GM18517 (cell line): ENCODE results near the gene FRS3.
"Not testable (repeated sequence)": the region's sequence is repeated elsewhere in the genome, so short reads cannot be mapped to it uniquely, and the experiment has no call there.

Experiments
- ATAC-seq: cut with Tn5 transposase; IDR thresholded peaks from one replicate; pipeline ENCODE4 v1.9.1; 2021; ENCODE audit warnings: mild to moderate bottlenecking, moderate library complexity; ENCODE audit not compliant: unreplicated experiment

Gene FRS3

DNA sequence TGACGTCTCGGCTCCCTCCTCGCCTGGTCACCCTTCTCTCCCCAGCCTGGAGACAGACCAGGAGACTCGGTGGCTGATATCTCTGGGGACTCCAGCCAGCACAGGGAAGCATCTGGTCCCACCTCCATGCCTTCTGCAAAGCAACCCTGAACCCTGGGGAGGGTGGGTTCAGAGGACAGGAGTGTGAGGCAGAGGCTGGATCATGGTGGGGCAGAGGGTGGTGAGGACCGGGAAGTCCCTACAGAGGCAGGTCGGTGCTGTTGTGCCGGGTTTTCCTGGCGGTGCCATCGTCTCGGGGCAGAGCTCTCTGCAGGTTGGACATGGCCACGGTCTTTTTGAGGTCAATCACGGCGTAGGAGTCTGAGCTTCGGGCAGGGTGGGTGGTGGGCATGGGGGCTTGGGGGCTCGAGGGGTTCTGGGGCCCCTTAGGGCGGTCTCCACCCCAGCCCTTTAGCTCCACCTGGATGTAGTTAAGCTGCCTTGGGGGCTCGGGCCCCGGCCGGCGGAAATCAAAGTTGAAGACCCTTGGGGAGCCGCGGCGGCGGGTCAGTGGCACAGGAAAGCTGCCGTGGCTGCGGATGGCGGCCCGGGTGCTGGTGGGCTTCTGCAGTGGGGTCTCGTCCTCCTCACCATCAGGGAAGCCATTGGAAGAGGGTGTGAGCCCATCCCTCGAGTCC lies 9.2 kb downstream of the FRS3 start:
- ATAC-seq, result no peak

DNA sequence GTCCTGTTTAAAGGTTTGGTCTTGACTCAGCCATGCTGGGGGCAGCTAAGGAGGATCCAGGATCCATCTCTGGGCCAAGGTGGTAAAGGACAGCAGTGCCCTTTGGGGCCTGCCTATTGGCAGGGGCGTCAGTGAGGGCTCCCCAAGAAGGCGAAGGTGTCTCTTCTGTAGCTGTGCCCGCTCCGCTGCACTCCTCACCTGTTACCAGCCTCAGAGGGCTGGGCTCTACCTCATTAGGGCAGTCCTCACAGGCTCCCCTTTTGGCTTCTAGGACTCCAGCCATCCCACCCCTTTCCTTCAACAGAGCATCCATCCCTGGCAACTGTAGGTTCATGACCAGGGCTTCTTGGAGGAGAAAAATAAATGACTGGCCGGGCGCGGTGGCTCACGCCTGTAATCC lies 10.3 kb downstream of the FRS3 start:
- ATAC-seq, result no peak

DNA sequence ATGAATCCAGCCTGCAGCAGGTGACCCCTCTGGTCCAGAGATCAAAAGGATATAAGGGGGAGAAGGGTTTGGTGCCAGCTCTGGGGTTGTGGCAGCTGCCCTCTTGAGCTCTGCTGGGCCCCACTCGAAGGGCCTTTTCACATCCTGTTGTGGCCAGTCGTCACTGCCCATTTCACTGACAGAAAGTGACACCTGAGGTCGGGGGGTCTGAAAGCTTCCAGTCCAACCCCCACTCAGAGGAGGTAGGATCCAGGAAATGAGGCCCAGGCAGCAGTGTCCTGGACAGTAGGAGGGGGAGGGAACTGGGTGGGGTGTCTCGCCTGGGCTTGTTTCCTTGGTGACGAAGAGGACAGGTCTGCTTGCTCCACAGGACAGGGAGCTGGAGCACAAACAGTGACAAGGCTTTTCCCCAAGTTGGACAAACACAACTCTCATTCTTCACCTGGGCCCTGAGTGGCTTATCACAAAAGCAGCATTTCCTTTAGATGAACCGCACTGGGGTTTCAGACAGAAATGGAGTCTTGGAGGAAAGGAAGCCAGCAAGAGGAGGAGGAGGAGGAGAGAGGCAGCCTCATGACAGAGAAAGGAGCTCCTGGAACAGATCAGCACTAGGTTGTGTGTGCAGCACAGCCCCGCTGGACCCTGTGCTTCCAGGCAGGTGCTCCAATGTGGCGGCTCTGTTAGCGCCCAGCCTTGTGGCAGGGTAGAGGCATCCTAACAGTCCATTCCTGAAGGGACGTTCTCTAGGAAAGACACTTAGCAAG lies 11.0 kb downstream of the FRS3 start:
- ATAC-seq, result no peak

DNA sequence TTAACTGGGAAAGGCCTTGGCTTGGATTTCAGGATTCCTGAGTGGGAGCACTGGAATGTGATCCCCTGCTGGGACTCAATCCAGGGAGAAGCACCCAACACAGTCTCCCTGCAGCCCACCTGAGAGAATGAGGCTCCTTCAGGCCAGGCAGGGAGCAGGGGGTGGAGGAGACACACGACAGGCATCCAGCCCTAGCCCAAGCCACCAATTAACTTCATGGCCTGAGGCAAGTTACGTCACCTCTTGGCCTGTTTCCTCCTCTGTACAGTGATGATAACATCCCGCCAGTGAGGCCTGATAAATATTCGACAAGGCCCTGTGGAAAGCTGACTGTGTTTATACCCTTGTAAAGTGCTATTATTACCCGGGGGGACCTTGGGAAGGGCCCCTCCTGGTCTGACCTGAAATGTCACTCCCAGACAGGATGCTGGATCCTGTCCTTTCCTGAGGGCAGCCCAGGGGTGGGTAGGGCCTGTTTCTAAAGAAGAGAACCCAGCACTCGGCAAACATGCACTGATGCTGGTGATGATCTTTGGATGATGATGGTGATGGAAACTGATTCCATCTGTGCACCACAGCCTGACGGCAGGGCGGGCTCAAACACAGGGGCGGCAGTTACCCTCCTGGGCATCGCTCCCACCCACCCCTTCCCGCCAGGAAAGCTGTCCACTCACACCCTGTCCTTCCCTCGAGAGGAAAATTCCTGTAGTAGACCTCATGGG lies 12.4 kb downstream of the FRS3 start:
- no peak for ATAC-seq

DNA sequence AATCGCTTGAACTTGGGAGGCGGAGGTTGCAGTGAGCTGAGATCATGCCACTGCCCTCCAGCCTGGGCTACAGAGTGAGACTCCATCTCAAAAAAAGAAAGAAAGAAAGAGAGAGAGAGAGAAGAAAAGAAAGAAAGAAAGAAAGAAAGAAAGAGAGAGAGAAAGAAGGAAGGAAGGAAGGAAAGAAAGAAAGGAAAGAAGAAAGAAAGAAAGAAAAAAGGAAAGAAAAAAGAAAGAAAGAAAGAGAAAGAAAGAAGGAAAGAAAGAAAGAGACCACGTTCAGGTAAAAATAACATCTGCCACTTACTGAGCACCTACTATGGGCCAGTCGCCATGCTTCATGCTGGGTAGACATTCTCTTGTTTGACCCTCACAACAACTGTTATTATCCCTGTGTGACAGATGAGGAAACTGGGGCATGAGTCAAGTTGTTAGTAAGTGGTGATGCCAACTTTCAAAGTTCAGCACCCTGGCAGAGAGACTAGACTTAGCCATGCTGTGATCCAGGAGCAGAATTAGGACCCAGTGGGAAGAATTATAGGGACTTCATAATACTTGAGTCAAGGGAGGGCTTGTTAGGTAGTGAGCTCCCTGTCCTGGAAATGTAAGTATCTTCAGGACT lies 13.5 kb downstream of the FRS3 start:
- ATAC-seq, result not testable (repeated sequence)

DNA sequence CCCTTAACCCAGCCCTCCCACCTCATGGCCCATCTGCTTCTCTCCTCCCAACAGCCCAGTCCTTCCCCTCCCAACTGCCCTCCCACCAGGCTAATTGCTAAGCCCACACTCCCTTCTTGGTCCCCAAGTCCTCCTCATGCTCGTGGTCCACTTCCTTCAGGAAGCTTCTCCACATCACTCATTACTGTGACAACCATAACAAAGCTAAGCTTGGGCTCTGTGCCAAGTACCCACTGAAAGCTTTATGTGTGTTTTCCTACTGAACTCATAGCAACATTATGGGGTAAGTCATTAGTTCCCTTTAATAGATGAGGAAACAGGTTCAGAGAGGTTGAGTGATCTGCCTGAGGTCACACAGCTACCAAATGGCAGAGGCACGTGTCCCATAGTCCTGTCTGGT lies 16.2 kb downstream of the FRS3 start:
- ATAC-seq, result no peak

DNA sequence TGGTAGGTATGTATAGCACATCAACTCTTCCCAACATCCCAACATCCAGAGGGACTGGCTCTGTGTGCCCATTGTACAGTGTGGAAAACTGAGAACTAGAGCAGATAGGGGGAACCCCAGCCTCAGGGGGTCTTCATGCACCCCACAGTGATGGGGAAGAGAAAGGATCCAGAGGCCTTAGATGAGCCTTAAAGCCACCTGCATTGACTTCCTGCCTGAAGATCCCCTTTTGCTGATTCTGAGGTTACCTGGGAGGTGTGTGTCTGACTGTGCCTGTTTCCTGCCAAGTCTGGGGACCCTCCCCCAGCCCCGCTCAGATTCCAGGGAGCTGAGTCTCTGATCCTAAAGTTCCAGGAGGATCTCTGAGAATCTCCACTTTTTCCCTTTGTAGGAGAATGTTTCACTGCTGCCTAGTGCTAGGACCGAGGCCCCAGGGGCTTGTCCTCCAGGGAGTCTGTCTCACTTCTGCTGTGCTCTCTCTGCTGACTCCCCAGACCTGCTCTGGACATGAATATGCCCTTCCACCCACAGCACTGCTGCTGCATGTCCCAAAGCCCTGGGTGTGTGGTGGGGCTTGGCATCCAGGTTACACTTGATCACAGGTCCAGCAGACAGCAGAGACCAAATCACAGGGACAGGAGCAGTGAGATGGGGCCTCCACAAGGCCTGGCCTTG lies 19.7 kb downstream of the FRS3 start:
- no peak for ATAC-seq

DNA sequence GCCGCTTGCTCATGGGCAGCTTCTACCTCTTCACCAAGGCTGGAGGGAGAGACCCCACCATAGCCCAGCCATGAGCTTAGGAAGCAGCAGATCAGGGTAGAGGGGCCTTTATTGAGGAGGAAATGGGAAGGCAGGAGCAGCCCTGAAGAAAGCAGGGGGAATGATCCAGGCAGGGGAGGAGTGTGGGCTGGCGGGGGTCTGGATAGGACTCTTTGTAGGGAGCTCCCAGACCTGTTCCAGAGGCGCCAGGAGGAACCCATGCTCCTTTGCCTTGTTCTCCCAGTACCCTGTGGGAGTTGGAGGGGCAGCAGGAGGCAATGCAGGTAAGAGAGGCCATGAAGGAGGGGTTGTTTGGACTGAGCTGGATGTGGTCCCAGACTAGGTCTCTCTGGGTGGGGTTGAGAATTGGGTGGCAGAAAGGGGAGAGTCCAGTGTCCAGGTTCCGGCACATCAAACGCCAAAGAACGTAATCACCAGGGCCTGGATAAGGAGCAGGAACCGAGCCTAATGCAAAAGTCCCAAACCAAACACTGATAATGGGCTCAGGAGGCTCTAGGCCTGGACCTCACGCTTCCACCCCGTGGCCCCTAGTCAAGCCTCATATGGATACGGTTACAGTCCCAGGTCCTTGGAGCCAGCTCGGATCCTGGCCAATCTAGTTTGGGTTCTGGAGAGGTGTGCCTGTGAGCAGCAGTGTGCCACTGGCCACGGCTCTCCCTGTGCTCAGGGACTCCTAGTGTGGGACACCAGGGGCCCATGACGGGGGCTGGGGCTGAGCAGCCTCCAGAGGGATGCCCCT lies 20.4 kb downstream of the FRS3 start:
- no peak for ATAC-seq

DNA sequence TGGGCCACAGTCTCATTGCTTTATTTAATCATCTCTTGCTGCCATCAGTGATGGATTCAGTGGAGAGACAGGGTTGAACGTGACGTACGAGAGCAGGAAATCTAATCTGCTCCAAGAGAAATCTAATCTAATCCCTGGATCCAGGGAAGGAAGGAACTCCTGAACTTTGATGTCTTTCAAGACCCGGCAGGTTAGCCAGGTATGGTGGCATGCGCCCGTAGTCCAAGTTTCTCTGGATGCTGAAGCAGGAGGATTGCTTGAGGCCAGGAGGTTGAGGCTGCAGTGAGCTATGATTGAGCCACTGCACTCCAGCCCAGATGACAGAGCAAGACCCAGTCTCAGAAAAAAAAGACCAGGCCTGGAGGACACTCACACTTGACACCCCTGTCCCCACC lies 21.1 kb downstream of the FRS3 start:
- ATAC-seq, result no peak

DNA sequence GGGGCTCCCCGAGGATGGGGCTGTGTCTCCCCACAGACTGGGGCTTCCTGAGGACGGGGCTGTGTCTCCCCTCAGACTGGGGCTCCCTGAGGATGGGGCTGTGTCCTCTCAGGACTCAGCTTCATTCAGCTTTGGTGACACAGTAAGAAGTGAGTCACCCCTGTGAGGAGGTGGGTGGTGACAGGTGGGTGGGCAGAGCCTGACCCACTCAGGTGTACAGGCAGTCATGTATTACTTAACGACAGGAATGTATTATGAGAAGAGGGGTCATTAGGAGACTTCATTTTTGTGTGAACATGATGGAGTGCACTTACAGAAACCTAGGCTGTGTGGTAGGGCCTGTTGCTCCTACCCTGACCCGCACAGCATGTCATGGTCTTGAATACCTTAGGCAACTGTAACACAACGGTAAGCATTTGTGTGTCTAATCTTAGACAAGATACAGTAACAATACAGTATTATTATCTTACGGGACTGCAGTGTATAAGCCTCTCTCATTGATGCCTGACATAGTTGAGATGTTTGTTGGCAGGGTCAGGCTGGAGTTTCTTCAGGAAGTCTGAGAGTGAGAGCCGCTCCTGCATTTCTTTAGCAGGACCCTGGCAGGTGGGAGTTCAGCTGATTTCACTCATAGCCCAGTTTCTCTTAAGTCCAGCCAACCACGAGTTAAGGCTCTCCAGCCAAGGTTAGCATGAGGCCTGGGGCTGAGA lies 21.6 kb downstream of the FRS3 start:
- no peak for ATAC-seq

DNA sequence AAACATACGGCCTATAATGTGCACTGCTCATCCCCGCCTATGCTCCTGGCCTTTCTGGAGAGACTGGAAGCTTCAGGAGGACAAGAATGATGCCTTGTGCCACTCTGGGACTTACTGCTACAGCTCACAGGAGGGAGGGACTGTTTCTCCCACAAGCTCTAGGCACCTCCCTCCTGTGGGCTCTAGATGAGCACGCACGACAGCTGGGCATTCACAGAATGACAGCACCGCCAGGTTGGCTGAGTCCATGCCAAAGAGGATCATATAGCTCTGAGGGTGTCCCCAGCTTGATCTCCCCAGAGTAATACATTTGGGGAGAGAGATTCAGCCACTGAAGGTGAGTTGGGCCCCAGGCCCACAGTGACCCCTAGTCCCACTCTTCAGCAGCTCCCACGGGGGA lies 22.4 kb downstream of the FRS3 start:
- no peak for ATAC-seq

DNA sequence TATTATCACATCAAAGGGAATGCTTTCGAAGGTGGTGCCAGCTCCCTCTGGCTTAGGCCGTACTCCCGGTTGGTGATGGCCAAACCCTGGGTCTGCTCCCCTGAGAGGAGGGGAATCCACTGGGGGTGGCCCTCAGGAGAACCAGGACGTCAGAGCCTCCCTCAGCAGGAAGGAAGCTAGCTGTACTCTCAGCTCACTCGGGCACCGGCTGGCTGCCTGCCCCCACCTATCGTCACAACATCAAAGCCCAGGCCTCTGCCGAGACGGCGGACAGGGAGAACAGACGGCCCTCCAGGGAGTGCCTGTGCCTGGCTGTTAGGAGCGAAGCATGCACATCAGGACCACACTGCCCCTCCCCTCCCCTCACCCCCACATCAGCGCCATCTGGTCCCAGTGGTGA lies 23.3 kb downstream of the FRS3 start:
- no peak for ATAC-seq

DNA sequence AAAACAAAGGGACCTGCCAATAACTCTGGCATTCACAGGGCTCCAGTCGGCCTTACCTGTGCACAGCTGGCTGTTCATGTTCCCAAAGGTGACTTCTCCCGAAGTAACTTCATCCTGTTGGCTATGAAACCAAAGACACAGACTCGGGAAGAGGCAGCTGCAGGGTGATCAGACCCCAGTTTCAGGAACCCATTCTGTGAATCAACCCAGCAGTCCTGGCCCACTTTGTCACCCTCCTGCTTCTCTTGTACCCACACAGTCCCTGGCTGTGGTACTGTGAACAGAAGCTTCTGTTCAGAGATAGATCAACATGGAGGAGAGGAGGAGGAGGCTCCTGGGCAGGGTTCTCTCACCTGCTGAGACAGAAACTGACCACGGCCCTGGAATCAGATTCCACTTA lies 23.8 kb downstream of the FRS3 start:
- no peak for ATAC-seq

DNA sequence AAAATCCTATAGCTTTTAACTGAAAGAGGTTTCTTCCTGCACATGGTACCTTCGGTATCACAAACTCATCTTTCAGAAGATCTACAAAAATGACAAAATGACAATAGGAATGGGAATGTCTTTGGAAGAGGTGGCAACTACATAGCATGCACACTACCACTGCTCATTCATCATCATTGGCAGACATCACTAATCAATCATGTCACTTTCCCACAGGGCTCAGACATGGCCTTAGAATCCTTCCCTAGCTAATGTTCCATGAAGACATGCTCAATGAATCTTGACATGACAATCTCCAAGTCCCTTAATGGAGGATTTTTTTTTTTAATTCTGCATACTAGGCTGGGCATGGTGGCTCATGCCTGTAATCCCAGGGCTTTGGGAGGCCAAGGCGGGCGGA lies 29.3 kb downstream of the FRS3 start:
- ATAC-seq, result no peak

DNA sequence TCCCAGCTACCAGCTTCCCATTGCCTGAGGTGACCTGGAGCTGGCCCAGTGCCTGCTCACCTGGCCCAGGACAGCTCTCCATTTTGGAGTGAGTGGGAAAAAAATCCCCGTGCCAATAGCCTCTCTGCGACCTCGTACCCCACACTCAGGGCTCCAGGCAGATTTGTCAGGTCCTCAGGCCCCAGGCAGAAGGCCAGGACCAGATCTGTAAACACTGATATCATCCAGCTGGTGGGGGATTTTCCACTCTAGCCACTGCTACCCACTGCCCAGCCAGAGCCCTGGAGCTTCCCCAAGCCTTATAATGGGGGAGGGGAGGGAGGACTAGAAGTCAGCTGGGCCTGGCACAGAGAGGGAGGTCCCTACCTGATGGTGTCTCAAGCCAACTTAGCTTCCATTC lies 31.2 kb downstream of the FRS3 start:
- ATAC-seq, result no peak

DNA sequence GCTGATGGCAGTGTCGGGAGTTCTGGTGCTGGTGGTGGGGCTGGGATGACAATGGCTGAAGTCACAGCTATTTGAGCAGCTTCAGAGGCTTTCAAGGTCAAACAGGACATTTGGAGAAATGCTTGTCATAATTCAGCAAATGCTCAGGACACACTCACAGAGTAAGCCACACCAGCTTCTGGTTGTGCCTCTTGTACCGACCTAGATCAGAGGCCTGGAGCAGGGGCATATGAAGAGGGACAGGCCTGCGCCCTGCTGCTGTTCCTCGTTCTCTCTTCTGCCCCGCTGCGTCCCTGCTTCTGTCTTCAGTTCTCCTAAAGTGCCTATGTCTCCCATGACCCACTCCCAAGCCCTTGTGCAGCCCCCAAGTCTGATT lies 31.6 kb downstream of the FRS3 start:
- no peak for ATAC-seq

DNA sequence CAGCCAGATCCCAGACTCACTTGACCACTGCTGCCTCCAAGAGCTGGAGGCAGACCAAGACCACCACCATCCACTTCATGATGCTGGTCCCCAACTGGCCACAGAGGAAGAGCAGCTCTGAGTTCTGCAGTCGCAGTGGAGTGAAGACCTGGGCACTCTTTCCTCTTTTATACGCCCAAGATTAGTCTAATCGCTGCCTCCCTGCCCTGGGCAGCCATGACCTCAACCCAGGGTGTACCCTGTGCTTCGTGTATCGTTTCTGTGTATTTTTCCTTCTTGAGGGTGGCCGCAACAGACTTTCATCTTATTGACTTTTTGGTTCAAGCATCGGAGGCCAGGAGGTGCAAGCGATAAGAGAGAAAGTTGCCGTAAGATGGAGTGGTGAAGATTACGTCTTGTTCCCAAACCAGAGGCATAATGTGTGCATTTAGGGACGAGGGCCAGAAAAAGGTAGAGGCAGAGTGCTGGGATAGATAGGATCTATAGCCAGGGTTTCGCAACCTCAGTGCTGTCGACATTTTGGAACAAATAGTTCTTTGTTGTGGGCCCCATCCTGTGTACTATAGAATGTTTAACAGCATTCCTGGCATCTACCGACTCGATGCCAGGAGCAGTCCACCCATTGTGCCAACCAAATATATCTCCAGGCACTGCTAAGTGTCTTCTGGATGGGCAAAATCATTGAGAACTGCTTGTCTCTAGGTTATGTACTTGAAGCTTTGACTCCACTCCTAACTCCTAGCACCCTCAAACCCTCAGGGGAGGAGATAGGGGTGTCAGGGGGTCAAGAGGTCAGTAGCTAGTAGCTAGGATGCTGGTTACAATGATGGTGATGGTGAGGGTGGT lies 32.2 kb downstream of the FRS3 start, which contains the start of gene PGC:
Gene PGC (minus strand): TSS at position 142 of the 846 bp plus-strand sequence. CDS start 63 bp downstream, at position 79.
- ATAC-seq, result no peak

DNA sequence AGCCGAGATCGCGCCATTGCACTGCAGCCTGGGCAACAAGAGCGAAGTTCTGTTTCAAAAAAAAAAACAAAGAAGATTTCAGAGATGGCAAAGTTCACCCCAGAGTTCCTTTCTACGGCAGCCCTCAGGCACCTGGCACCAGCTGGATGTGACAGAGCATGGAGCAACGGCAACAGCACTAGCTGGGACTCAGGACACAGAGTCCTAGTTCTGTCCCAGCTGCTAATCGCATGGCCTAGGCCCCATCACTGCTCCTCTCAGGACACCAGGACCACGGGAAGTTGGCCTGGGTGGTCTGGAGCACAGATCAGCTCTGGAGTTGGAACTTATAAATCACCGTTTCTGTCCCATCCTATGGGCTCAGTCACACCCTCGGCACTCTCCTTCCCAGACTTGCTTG lies 33.6 kb downstream of the FRS3 start:
- ATAC-seq, result no peak
